SK-N-DZ (cell line): ENCODE data around the gene DDX10.

Source experiments
- DNase-seq: peaks from one replicate; pipeline ENCODE4 v3.0.0-alpha.2; 2015; ENCODE audit warnings: low spot score

Gene DDX10

GRCh38 chr11:108937746-108938145, 272.9 kb downstream of the DDX10 start:
- DNase-seq, result no peak

- no peak for DNase-seq
Measured at GRCh38 chr11:108938604-108939003, 273.7 kb downstream of the DDX10 start.

- no peak for DNase-seq
Measured at GRCh38 chr11:108939135-108939534, 274.3 kb downstream of the DDX10 start.

DNA sequence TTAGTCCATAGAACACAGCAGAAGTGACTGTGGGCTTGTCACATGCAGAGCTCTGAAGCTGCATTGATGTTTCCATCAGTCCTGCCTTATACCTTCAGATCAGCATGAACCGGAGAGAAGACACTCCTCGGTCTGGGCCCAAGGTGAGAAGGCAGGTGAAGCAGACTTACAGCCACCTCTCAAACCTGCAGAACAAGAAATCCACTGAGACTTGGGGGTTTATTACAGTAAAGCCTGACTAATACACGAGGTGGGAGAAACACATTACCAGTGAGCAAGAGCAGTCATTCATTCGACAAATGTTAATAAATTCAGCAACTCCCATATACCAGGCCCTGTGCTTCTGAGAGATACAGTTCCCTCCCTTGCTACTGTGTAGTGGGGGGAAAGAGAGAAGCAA, 279.0 kb downstream of the DDX10 start:
- DNase-seq, result no peak

GRCh38 chr11:108944471-108945178, 279.8 kb downstream of the DDX10 start:
- no peak for DNase-seq

GRCh38 chr11:108945341-108945740, 280.5 kb downstream of the DDX10 start:
- DNase-seq, result peak; percentile 51

DNA sequence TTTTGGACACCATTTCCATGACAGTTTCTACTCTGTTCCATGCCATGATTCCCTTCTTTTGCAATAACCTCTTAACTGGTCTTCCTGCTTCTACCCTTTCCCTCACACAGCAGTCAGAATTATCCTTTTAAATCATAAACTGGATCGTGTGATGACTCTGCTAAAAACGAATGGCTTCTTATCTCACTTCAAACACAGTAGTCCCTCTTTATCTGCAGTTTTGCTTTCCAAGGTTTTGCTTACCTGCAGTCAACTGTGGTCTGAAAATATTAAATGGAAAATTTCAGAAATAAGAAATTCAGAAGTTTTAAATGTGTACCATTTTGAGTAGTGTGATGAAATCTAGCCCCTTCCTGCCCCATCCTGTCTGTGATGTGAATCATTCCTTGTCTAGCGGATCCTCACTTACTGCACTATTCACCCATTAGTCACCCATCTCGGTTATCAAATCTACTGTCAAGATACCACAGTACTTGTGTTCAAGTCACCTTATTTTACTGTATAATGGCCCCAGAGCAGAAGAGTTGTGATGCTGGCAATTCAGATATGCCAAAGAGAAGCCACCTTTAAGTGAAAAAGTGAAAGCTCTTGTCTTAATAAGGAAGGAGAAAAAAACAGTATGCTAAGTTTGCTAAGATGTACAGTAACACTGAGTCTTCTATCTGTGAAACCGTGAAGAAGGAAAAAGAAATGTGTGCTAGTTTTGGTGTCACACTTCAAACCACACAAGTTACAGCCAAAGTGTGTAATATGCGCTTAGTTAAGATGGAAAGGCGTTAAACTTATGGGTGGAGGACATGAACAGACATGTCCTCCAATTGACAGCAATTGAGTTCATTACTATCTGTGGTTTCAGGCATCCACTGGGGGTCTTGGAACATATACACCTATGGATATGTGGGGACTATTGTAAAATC, 283.0 kb downstream of the DDX10 start:
- DNase-seq, result no peak

- no peak for DNase-seq
Measured at GRCh38 chr11:108958368-108959104, 293.7 kb downstream of the DDX10 start.

GRCh38 chr11:108959105-108959761, 294.4 kb downstream of the DDX10 start:
- DNase-seq, result no peak

GRCh38 chr11:108959874-108960273, 295.0 kb downstream of the DDX10 start:
- DNase-seq, result no peak

GRCh38 chr11:108960501-108960900, 295.6 kb downstream of the DDX10 start:
- no peak for DNase-seq

DNA sequence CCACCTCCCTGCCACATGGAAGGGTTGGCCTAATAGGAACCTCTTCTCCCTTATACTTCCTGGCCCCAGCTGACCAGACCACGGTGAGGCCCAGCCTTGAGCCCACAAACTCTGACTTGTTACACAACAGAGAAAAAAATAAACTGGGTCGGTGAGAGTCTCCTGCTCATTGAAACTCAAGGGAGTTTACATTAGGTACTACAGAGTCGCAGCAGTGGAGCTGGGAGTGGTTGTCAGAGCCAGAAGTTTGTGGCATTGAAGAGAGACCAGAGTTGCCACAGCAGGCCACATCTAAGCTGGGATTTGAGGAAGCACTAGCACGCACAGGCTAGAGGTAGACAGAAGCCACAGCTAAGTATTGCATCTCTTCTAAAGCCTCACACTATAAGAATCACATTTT, 296.2 kb downstream of the DDX10 start:
- no peak for DNase-seq

- no peak for DNase-seq
Measured at GRCh38 chr11:108963118-108963517, 298.2 kb downstream of the DDX10 start.

- no peak for DNase-seq
Measured at GRCh38 chr11:108965306-108966001, 300.6 kb downstream of the DDX10 start.

DNA sequence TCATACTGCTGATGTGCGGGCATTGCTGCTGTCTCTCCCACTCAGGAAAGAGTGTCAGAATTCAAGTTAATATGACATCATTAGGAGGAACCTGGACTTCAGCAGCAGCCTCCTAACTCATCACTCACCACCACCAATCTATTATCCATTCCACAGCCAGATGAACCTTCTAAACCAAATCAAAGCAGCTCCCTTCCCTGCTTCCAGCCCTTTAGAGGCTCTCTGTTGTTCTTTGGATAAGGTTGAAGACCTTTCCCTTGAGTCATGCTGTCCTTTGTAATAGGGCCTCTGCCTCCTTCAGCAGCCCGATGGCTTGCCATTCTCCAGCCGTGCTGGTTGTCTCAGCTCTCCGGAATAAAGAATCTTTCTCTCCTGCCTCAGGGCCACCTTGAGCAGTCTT, 301.3 kb downstream of the DDX10 start:
- no peak for DNase-seq

DNA sequence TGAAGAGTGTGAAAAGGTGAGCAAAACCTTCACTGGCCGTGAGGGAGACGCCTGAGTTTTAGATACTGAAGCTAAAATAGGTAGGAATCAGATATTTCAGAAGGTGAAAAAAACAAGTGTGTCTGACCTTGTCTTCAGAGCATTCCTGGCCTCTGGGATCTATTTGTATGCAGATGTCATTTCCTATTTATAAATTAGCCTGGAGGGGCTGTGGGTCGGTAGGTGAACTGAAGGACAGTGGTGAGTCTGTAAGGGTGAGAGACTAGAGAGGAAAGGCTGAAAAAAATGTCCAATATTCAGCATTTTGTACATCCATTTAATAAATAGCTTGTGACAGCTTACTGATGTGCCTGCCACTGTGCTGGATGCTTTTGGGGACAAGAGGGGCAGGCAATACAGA, 302.1 kb downstream of the DDX10 start:
- DNase-seq, result no peak

GRCh38 chr11:108967571-108967970, 302.7 kb downstream of the DDX10 start:
- peak; percentile 82 for DNase-seq

GRCh38 chr11:108970221-108970991, 305.5 kb downstream of the DDX10 start:
- no peak for DNase-seq

DNA sequence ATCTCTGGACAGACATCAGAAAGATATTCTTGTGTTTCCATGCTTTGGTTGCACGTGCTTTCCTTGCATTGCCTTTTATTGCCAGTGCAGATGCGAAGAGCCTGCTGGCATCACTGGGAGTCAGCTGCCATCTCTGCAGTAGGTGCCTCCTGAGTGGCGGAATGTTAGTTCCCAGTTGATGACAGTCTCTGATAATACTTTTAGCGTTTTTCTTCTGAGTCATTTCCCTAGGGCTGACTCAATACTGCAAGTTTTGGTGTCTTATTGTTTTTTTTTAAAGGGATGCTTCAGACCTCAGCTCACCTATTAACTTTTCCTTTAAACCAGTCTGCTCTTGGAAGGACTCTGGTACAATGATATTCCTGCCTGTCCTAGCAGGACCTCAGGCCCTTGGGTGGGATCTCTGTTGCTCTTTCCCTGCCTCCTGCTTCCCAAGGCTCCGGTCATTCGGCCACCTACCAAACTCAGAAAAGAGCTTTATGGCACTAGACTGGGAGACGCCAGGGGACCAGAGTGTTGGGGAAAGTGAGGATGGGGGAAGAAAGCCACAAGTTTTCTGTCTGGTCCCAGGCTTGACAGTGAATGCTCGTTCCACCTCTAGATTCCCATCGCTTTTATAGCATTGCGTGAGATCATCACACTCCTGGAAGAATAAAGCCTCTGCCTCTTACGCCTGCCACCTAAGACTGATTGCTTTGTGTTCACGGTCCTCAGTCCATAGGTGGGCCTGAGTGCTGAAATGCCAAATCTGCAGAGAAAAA, 308.7 kb downstream of the DDX10 start:
- DNase-seq, result no peak
